Upper lobe of left lung (tissue), 4 donors: ENCODE results near the gene GSN.

Experiments
- CTCF ChIP-seq, 6 experiments: fragments of 450-650 bp in 4 of 6; fragments of 200-600 bp in 2 of 6; sonication (generic) in 2 of 6; IDR thresholded peaks; one replicate each; pipeline ENCODE4 v1.5.1; 2016 to 2019; ENCODE audit warnings: antibody characterized with exemption in 6 of 6
- EP300 ChIP-seq, 4 donors: sonication (generic); formaldehyde crosslinking; IDR thresholded peaks; one replicate each; pipeline ENCODE4 v1.5.1; 2017; ENCODE audit warnings: antibody characterized with exemption in 4 of 4, control low read depth in 2 of 4
- POLR2A ChIP-seq, 4 donors: fragments of 450-650 bp; IDR thresholded peaks; one replicate each; pipeline ENCODE4 v1.5.1; 2016 to 2017; ENCODE audit warnings: antibody characterized with exemption in 4 of 4, mild to moderate bottlenecking in 2 of 4

GRCh38 chr9:121324316-121324715 lies 56.4 kb downstream of the GSN start:
- TF ChIP-seq POLR2A (IDR thresholded peaks at IDR 0.05) (no peak), CTCF (IDR thresholded peaks at IDR 0.05) (no peak), EP300 (IDR thresholded peaks at IDR 0.05) (no peak)
